Pancreas (tissue), 10 donors: ENCODE data around the gene CCR6. TPM values are rescaled to one million over a fixed set of nuclear protein-coding genes. Genes with fewer than 3 reads are reported as not detected.

ENCODE experiments used
- ATAC-seq, 4 donors: fragments of 200-7000 bp; cut with Tn5 transposase; one replicate each; pipeline versions ENCODE4 v1.8.0 to v1.9.1; 2020; ENCODE audit warnings: mild to moderate bottlenecking in 4 of 4, moderate library complexity in 4 of 4
- DNase-seq, 6 donors: peaks; one replicate each; pipeline ENCODE4 v3.0.0-alpha.2; 2020
- FAIRE-seq: peaks from 2 replicates; lab custom pipeline; 2012; peaks lifted over from hg19 to GRCh38; lab: Jason Lieb, UNC
- H3K27ac ChIP-seq, 4 donors: fragments of 200-600 bp; sonication (generic); 1 replicate in 3 of 4; 2 replicates in 1 of 4; pipeline versions ENCODE4 v1.5.0 to v1.8.0; 2020
- H3K27me3 ChIP-seq, 4 donors: fragments of 200-600 bp; one replicate each; pipeline ENCODE4 v1.8.0; 2021
- H3K36me3 ChIP-seq, 3 donors: fragments of 200-600 bp; sonication (generic) in 1 of 3; one replicate each; pipeline versions ENCODE4 v1.5.0 to v1.8.0; 2020 to 2021
- H3K4me1 ChIP-seq, 3 donors: fragments of 200-600 bp; one replicate each; pipeline ENCODE4 v1.8.0; 2021
- H3K4me3 ChIP-seq, 4 donors: fragments of 200-600 bp; sonication (generic) in 2 of 4; one replicate each; pipeline versions ENCODE4 v1.5.0 to v1.8.0; 2020 to 2021
- H3K9me3 ChIP-seq, 4 donors: fragments of 200-600 bp; one replicate each; pipeline ENCODE4 v1.8.0; 2021
- WGBS, 2 donors: extraction: QIAGEN DNeasy Blood & Tissue Kit; methylation state at CpG; one replicate each; pipeline ENCODE4 v1.1.7; 2013; 5-methylcytosine and 5-hydroxymethylcytosine counted together
- intact Hi-C, 3 donors: fragments of 100-400 bp; cut with DNase I; formaldehyde crosslinking; loops; one replicate each; pipeline versions ENCODE4 v1.11.1 to v1.14.2; 2022
- polyA plus RNA-seq, 2 donors: library from polyadenylated mRNA; stranded (reverse); fragments of 200-250 nt; gene quantifications; one replicate each; pipeline ENCODE4 v1.2.3, GENCODE V29; 2013
- total RNA-seq, 6 donors: library from RNA; stranded (reverse); fragmentation: NEBNext Ultra II Directional in 4 of 6; extraction: Animal tissue kit (Norgen Biotek cat#: 25700) in 4 of 6; gene quantifications; one replicate each; pipeline versions ENCODE4 v1.2.1 to v1.2.4, GENCODE V29; 2021 to 2023
- TF ChIP-seq, protein P1 (sequence below), 4 donors: fragments of 200-600 bp; sonication (generic) in 3 of 4; IDR thresholded peaks; one replicate each; pipeline versions ENCODE4 v1.5.0 to v1.8.0; 2021; ENCODE audit warnings: antibody characterized with exemption in 4 of 4
- donor health status: healthy with polysubstance abuse.
- donor health status: DM: no; HTN: no; CAD: no; lungs with moderate emphysema.
- donor health status: DM: no; HTN: no; CAD: no.
- donor health status: control.
- donor health status: control.
- donor health status: Bipolar disorder and iron deficiency.
- donor health status: DM: yes; HTN: yes; CAD: no.
- donor health status: DM: no; HTN: no; CAD: no.
- donor health status: DM: no; HTN: no; CAD: no.
- donor health status: DM: yes; HTN: yes; CAD: no.

The CCR6 gene
- total and polyA plus RNA-seq, 8 donors = 0.08 to 0.31 (median 0.21) TPM; not detected in 5

GRCh38 chr6:167142433-167142761 lies 19.5 kb downstream of the CCR6 start:
- 21 to 31% methylated on average over 4 of the region's 4 CpGs for WGBS, 2 donors
- FAIRE-seq = no peak
- Histone ChIP-seq H3K27ac (no peak overlapping the region), H3K4me3 (no peak overlapping the region), H3K9me3 (no peaks in the 10 kb centered on the region), H3K36me3 (no peaks in the 10 kb centered on the region), H3K4me1 (no peaks in the 10 kb centered on the region), H3K27me3 (no peaks in the 10 kb centered on the region)
- no peak for DNase-seq
- no peak for ATAC-seq
- intact Hi-C loops = loop anchor here in 1 of 3 donors (10.0 kb wide), 1 partner anchor 368 kb away; no protein-coding TSS in a partner anchor
- TF ChIP-seq, protein P1, sequence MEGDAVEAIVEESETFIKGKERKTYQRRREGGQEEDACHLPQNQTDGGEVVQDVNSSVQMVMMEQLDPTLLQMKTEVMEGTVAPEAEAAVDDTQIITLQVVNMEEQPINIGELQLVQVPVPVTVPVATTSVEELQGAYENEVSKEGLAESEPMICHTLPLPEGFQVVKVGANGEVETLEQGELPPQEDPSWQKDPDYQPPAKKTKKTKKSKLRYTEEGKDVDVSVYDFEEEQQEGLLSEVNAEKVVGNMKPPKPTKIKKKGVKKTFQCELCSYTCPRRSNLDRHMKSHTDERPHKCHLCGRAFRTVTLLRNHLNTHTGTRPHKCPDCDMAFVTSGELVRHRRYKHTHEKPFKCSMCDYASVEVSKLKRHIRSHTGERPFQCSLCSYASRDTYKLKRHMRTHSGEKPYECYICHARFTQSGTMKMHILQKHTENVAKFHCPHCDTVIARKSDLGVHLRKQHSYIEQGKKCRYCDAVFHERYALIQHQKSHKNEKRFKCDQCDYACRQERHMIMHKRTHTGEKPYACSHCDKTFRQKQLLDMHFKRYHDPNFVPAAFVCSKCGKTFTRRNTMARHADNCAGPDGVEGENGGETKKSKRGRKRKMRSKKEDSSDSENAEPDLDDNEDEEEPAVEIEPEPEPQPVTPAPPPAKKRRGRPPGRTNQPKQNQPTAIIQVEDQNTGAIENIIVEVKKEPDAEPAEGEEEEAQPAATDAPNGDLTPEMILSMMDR (IDR thresholded peaks at IDR 0.05) = no peak

- FAIRE-seq (no peak), DNase-seq (no peak), ATAC-seq (no peak)
- TF ChIP-seq, protein P1 (IDR thresholded peaks at IDR 0.05) = no peak
- H3K9me3 ChIP-seq = no peaks in the 10 kb centered on the region
- H3K27ac ChIP-seq = no peak overlapping the region
- H3K36me3 ChIP-seq = no peaks in the 10 kb centered on the region
- H3K4me1 ChIP-seq = no peaks in the 10 kb centered on the region
- intact Hi-C loops = loop anchor here in 1 of 3 donors (10.0 kb wide), 1 partner anchor 368 kb away; no protein-coding TSS in a partner anchor
- 66 to 76% methylated on average over 9 of the region's 9 CpGs for WGBS, 2 donors
- no peak overlapping the region for H3K4me3 ChIP-seq
- no peaks in the 10 kb centered on the region for H3K27me3 ChIP-seq
Measured at GRCh38 chr6:167143041-167143440, 20.1 kb downstream of the CCR6 start.

DNA sequence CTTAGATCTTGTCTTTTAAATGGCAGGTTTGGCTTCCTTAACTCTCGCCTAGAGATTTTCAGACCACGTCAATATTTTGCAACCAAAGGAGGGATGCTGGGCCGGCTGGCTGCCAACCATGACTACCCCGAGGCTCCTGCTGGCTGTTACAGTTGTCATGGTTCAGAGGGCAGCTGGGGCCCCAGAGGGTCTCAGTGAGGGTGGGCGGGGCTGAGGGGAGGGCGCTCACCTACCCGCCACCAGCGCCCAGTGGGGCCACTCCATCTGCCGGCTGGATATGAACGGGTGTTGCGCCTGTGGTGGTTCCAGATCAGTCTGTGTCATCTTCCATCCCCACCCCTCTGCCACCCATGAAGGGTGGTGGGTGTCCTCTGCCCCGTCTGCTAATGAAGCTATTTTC lies 22.6 kb downstream of the CCR6 start:
- Histone ChIP-seq H3K27me3 (no peaks in the 10 kb centered on the region), H3K4me3 (no peak overlapping the region), H3K36me3 (no peaks in the 10 kb centered on the region), H3K4me1 (no peaks in the 10 kb centered on the region), H3K27ac (no peak overlapping the region), H3K9me3 (no peaks in the 10 kb centered on the region)
- intact Hi-C loops = loop anchor here in 1 of 3 donors (10.0 kb wide), 1 partner anchor 371 kb away; no protein-coding TSS in a partner anchor
- FAIRE-seq (no peak), ATAC-seq (no peak), DNase-seq (no peak)
- TF ChIP-seq, protein P1 (IDR thresholded peaks at IDR 0.05) = no peak
- 80 to 84% methylated on average over 11 to 12 of the region's 12 CpGs for WGBS, 2 donors

GRCh38 chr6:167146135-167146534 lies 23.2 kb downstream of the CCR6 start:
- intact Hi-C loops = loop anchor here in 1 of 3 donors (10.0 kb wide), 1 partner anchor 371 kb away; no protein-coding TSS in a partner anchor
- H3K27me3 ChIP-seq = no peaks in the 10 kb centered on the region

GRCh38 chr6:167146977-167147376 lies 24.1 kb downstream of the CCR6 start:
- WGBS, 2 donors = 41 to 44% methylated on average over 16 of the region's 16 CpGs

More at GRCh38 chr6:167146135-167146534, 23.2 kb downstream of the CCR6 start:
- DNase-seq = no peak
- TF ChIP-seq, protein P1 (IDR thresholded peaks at IDR 0.05) = no peak
- no peak for ATAC-seq
- Histone ChIP-seq H3K9me3 (no peaks in the 10 kb centered on the region), H3K27ac (no peak overlapping the region), H3K4me3 (no peak overlapping the region), H3K36me3 (no peaks in the 10 kb centered on the region), H3K4me1 (no peaks in the 10 kb centered on the region)
- 71 to 72% methylated on average over 15 of the region's 15 CpGs for WGBS, 2 donors
- FAIRE-seq = no peak

More at GRCh38 chr6:167146977-167147376, 24.1 kb downstream of the CCR6 start:
- no peak for FAIRE-seq
- intact Hi-C loops = loop anchor here in 1 of 3 donors (10.0 kb wide), 1 partner anchor 372 kb away; no protein-coding TSS in a partner anchor
- H3K27me3 ChIP-seq = no peaks in the 10 kb centered on the region
- no peaks in the 10 kb centered on the region for H3K36me3 ChIP-seq
- no peak overlapping the region for H3K4me3 ChIP-seq
- H3K27ac ChIP-seq = no peak overlapping the region
- H3K4me1 ChIP-seq = no peaks in the 10 kb centered on the region
- TF ChIP-seq, protein P1 (IDR thresholded peaks at IDR 0.05) = no peak
- no peak for DNase-seq
- ATAC-seq = no peak
- H3K9me3 ChIP-seq = no peaks in the 10 kb centered on the region
